HEK293 (cell line): ENCODE measurements around the gene KAT2B.

ENCODE experiments used
- CTCF ChIA-PET: fragments of 350-600 bp; formaldehyde crosslinking; extraction: SDS; loops from one replicate; lab custom pipeline; 2021; ENCODE audit warnings: antibody characterized with exemption; lab: Yijun Ruan, JAX
- POLR2A ChIA-PET: fragments of 300-600 bp; formaldehyde crosslinking; extraction: SDS; loops from one replicate; lab custom pipeline; 2020; ENCODE audit warnings: antibody characterized with exemption, inconsistent platforms; lab: Yijun Ruan, JAX
- H3K27ac ChIP-seq: fragments of 200-500 bp; sonication (Bioruptor generic); 2 replicates; pipeline ENCODE4 v1.5.1; 2014; ENCODE audit warnings: low read depth, low read length, control low read depth, inconsistent platforms; ENCODE audit errors: extremely low read depth
- H3K36me3 ChIP-seq, 2 experiments: fragments of 200-500 bp in 1 of 2; sonication (Bioruptor generic) in 1 of 2; 1 replicate in 1 of 2; 2 replicates in 1 of 2; pipeline ENCODE4 v1.5.1; 2014 to 2017; ENCODE audit warnings: inconsistent platforms in 2 of 2, low read length in 2 of 2; ENCODE audit not compliant: control insufficient read depth in 2 of 2, insufficient read depth in 1 of 2
- H3K4me1 ChIP-seq: fragments of 200-500 bp; sonication (Bioruptor generic); 2 replicates; pipeline ENCODE4 v1.5.1; 2014; ENCODE audit warnings: mild to moderate bottlenecking, low read length, inconsistent platforms; ENCODE audit not compliant: control insufficient read depth, insufficient read depth
- H3K4me3 ChIP-seq: 2 replicates; pipeline ENCODE4 v1.5.1; 2011; ENCODE audit warnings: low read depth, mild to moderate bottlenecking, control low read depth, low read length, moderate library complexity
- H3K9me3 ChIP-seq: fragments of 200-500 bp; sonication (Bioruptor generic); 2 replicates; pipeline ENCODE4 v1.5.1; 2014; ENCODE audit warnings: low read depth, low read length, inconsistent platforms; ENCODE audit not compliant: control insufficient read depth, insufficient read depth
- HIC1 ChIP-seq: fragments of 450-650 bp; formaldehyde crosslinking; IDR thresholded peaks from 2 replicates; pipeline ENCODE4 v1.5.1; 2016; ENCODE audit warnings: missing biosample characterization, missing genetic modification characterization
- OVOL3 ChIP-seq: fragments of 450-650 bp; formaldehyde crosslinking; IDR thresholded peaks from 2 replicates; pipeline ENCODE4 v1.5.1; 2016; ENCODE audit warnings: missing biosample characterization, missing genetic modification characterization
- SETDB1 ChIP-seq: IDR thresholded peaks from one replicate; pipeline ENCODE4 v1.6.1; 2017; ENCODE audit warnings: mild to moderate bottlenecking, low read length, moderate library complexity, mixed read lengths; ENCODE audit not compliant: insufficient read length
- SP3 ChIP-seq: fragments of 450-650 bp; formaldehyde crosslinking; IDR thresholded peaks from 2 replicates; pipeline ENCODE4 v1.5.1; 2016; ENCODE audit warnings: missing biosample characterization, missing genetic modification characterization
- TRIM28 ChIP-seq: IDR thresholded peaks from 2 replicates; pipeline ENCODE4 v1.6.1; 2011; ENCODE audit warnings: low read length, control low read depth, borderline replicate concordance
- ZBTB10 ChIP-seq: fragments of 450-650 bp; formaldehyde crosslinking; IDR thresholded peaks from 2 replicates; pipeline ENCODE4 v1.5.1; 2016; ENCODE audit warnings: missing biosample characterization, missing genetic modification characterization
- ZBTB11 ChIP-seq: fragments of 450-650 bp; formaldehyde crosslinking; conservative IDR thresholded peaks from 2 replicates; pipeline ENCODE4 v1.5.1; 2016; ENCODE audit warnings: low read depth, missing biosample characterization, missing genetic modification characterization
- ZBTB21 ChIP-seq: fragments of 450-650 bp; formaldehyde crosslinking; IDR thresholded peaks from 2 replicates; pipeline ENCODE4 v1.5.1; 2017; ENCODE audit warnings: missing biosample characterization, missing genetic modification characterization
- ZBTB6 ChIP-seq: fragments of 450-650 bp; formaldehyde crosslinking; IDR thresholded peaks from 2 replicates; pipeline ENCODE4 v1.5.1; 2017; ENCODE audit warnings: missing biosample characterization, missing genetic modification characterization
- ZNF138 ChIP-seq: fragments of 450-650 bp; formaldehyde crosslinking; IDR thresholded peaks from 2 replicates; pipeline ENCODE4 v1.5.1; 2016; ENCODE audit warnings: missing biosample characterization, missing genetic modification characterization, borderline replicate concordance
- ZNF174 ChIP-seq: fragments of 450-650 bp; formaldehyde crosslinking; IDR thresholded peaks from 2 replicates; pipeline ENCODE4 v1.5.0; 2017; ENCODE audit warnings: missing biosample characterization, mild to moderate bottlenecking, missing genetic modification characterization
- ZNF23 ChIP-seq: fragments of 450-650 bp; formaldehyde crosslinking; IDR thresholded peaks from 2 replicates; pipeline ENCODE4 v1.5.1; 2016; ENCODE audit warnings: missing biosample characterization, missing genetic modification characterization, borderline replicate concordance
- ZNF248 ChIP-seq: fragments of 450-650 bp; formaldehyde crosslinking; IDR thresholded peaks from 2 replicates; pipeline ENCODE4 v1.5.1; 2017; ENCODE audit warnings: missing biosample characterization, missing genetic modification characterization
- ZNF311 ChIP-seq: fragments of 450-650 bp; formaldehyde crosslinking; IDR thresholded peaks from 2 replicates; pipeline ENCODE4 v1.5.1; 2017; ENCODE audit warnings: missing biosample characterization, missing genetic modification characterization, borderline replicate concordance
- ZNF350 ChIP-seq: fragments of 450-650 bp; formaldehyde crosslinking; IDR thresholded peaks from 2 replicates; pipeline ENCODE4 v1.5.0; 2017; ENCODE audit warnings: missing biosample characterization, mild to moderate bottlenecking, missing genetic modification characterization
- ZNF426 ChIP-seq: fragments of 450-650 bp; formaldehyde crosslinking; IDR thresholded peaks from 2 replicates; pipeline ENCODE4 v1.5.1; 2017; ENCODE audit warnings: missing biosample characterization, missing genetic modification characterization, mild to moderate bottlenecking, inconsistent platforms, moderate library complexity
- ZNF518A ChIP-seq: fragments of 450-650 bp; formaldehyde crosslinking; conservative IDR thresholded peaks from 2 replicates; pipeline ENCODE4 v1.5.1; 2016; ENCODE audit warnings: low read depth, missing biosample characterization, missing genetic modification characterization
- ZNF548 ChIP-seq: fragments of 450-650 bp; formaldehyde crosslinking; IDR thresholded peaks from 2 replicates; pipeline ENCODE4 v1.5.1; 2016; ENCODE audit warnings: missing biosample characterization, missing genetic modification characterization
- ZNF670 ChIP-seq: fragments of 450-650 bp; formaldehyde crosslinking; IDR thresholded peaks from 2 replicates; pipeline ENCODE4 v1.5.1; 2016; ENCODE audit warnings: missing biosample characterization, missing genetic modification characterization, low read depth

KAT2B gene

GRCh38 chr3:20075197-20075596, 35.0 kb downstream of the KAT2B start:
- no peaks in the 10 kb centered on the region for H3K9me3 ChIP-seq
- H3K27ac ChIP-seq: no peak overlapping the region
- peaks cover 3% of the 10 kb centered on the region for H3K4me1 ChIP-seq
- H3K4me3 ChIP-seq: no peak overlapping the region
- TF ChIP-seq HIC1 (tag by site-specific recombination) (no peak), ZNF548 (tag by site-specific recombination) (no peak), ZNF350 (no peak), ZNF670 (tag by site-specific recombination) (no peak), ZNF23 (no peak), ZBTB11 (tag by site-specific recombination) (no peak), ZNF248 (tag by site-specific recombination) (no peak), OVOL3 (tag by site-specific recombination) (no peak), ZNF138 (tag by site-specific recombination) (no peak), ZNF518A (tag by site-specific recombination) (no peak), ZNF311 (tag by site-specific recombination) (no peak), ZBTB10 (tag by site-specific recombination) (no peak), ZNF426 (no peak), SP3 (tag by site-specific recombination) (no peak), ZNF174 (no peak), ZBTB21 (tag by site-specific recombination) (no peak), ZBTB6 (tag by site-specific recombination) (no peak), SETDB1 (no peak), TRIM28 (no peak)
- ChIA-PET CTCF (no interaction called here), POLR2A (no interaction called here)
- H3K36me3 ChIP-seq: no peaks in the 10 kb centered on the region
